ENCODE measurements around the gene EPB41L5. TPM values are rescaled to one million over a fixed set of nuclear protein-coding genes. Genes with fewer than 3 reads are reported as not detected.

Gene EPB41L5
- total RNA-seq, 6 donors from 2014 or later = 53.0 to 182 (median 92.3) TPM

DNA sequence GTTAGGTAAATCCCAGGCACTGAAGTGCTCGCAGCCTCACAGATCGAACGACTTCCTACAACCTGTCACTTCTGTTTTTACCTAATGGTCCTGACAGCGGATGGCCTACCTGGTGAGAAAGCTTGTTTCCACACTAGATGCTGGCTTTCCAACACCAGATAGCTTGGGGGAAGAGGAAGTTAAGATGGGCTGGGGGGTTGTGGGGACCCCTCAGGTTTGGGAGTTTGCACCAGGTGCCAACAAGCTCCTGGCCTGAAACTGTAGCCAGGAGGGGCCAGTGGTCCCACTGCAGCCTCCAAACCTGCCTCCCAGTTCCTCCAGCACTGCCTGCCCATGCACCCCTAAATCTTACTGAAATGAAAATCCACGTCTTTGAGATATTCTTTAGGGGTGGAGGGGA, 206.4 kb downstream of the EPB41L5 start:
- ATAC-seq (ENCODE audit: low FRiP score in 2 of 2) = no peak
- 93% methylated on average over 5 of the region's 5 CpGs for WGBS, 2 donors

DNA sequence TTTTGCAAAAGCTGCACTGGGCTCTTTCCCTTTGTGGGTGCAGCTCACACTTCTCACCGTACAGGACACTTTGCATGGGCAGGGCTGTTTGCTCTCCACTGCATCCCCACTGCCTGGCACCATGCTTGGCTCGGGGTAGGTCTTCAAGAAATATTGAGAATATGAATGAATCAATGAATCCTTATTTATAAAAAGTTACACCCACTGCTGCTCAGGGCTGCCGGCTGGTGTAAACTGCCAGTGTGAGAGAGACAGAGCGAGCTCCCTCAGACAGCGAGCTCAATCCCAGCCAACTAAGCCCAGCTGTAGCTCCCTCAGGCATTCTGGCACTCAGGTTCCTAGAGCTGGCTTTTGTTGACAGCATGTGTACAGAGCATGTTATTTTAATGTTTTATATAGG, 206.9 kb downstream of the EPB41L5 start:
- whole genome bisulfite sequencing, 2 donors = 94 to 95% methylated on average over 5 of the region's 5 CpGs
- ATAC-seq (ENCODE audit: low FRiP score in 2 of 2) (no peak), DNase-seq (no peak)
- H3K36me3 ChIP-seq = peaks cover 0 to 19% (median 0%) of the 10 kb centered on the region in 4 donors
- no peak overlapping the region for H3K27ac ChIP-seq
- peaks cover 24 to 48% (median 29%) of the 10 kb centered on the region in 4 donors for H3K4me1 ChIP-seq
- no peaks in the 10 kb centered on the region for H3K27me3 ChIP-seq
- H3K9me3 ChIP-seq = no peaks in the 10 kb centered on the region
- TF ChIP-seq EP300 (IDR thresholded peaks at IDR 0.05) (no peak), POLR2A (IDR thresholded peaks at IDR 0.05) (no peak), POLR2AphosphoS5 (IDR thresholded peaks at IDR 0.05) (no peak)
- TF ChIP-seq, protein P1, sequence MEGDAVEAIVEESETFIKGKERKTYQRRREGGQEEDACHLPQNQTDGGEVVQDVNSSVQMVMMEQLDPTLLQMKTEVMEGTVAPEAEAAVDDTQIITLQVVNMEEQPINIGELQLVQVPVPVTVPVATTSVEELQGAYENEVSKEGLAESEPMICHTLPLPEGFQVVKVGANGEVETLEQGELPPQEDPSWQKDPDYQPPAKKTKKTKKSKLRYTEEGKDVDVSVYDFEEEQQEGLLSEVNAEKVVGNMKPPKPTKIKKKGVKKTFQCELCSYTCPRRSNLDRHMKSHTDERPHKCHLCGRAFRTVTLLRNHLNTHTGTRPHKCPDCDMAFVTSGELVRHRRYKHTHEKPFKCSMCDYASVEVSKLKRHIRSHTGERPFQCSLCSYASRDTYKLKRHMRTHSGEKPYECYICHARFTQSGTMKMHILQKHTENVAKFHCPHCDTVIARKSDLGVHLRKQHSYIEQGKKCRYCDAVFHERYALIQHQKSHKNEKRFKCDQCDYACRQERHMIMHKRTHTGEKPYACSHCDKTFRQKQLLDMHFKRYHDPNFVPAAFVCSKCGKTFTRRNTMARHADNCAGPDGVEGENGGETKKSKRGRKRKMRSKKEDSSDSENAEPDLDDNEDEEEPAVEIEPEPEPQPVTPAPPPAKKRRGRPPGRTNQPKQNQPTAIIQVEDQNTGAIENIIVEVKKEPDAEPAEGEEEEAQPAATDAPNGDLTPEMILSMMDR (IDR thresholded peaks at IDR 0.05) = no peak
- no peak overlapping the region for H3K4me3 ChIP-seq

More for the DNA sequence above, 206.4 kb downstream of the EPB41L5 start:
- Histone ChIP-seq H3K27me3 (no peaks in the 10 kb centered on the region), H3K27ac (no peak overlapping the region), H3K4me3 (no peak overlapping the region), H3K36me3 (peaks cover 0 to 19% (median 0%) of the 10 kb centered on the region in 4 donors), H3K4me1 (peaks cover 21 to 46% (median 26%) of the 10 kb centered on the region in 4 donors), H3K9me3 (no peaks in the 10 kb centered on the region)
- DNase-seq = no peak
- TF ChIP-seq POLR2AphosphoS5 (IDR thresholded peaks at IDR 0.05) (no peak), EP300 (IDR thresholded peaks at IDR 0.05) (no peak), POLR2A (IDR thresholded peaks at IDR 0.05) (no peak)
- TF ChIP-seq, protein P1 (IDR thresholded peaks at IDR 0.05) = no peak

DNA sequence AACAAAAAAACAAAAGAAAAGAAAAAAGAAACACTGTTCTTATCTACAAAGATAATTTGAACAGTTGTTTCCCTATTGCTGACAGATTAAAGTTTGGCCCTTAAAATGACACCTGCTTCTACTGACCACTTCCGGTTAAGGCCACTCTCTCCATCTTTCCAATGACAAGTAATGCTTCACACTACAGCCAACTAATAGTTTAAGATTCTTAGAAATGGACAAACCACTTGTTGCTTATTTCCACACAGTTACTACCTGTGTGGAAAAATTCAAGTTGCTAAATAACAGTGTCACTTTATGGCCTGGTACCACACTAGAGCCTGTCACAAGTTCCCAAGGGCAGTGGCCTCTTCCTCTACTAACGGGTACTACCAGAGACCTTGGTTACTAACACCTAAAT, 207.9 kb downstream of the EPB41L5 start:
- no peak overlapping the region for H3K27ac ChIP-seq
- ATAC-seq (ENCODE audit: low FRiP score in 2 of 2) = no peak
- H3K27me3 ChIP-seq = no peaks in the 10 kb centered on the region
- TF ChIP-seq, protein P1 (IDR thresholded peaks at IDR 0.05) = no peak
- TF ChIP-seq EP300 (IDR thresholded peaks at IDR 0.05) (no peak), POLR2AphosphoS5 (IDR thresholded peaks at IDR 0.05) (no peak), POLR2A (IDR thresholded peaks at IDR 0.05) (no peak)
- no peak overlapping the region for H3K4me3 ChIP-seq
- no peaks in the 10 kb centered on the region for H3K9me3 ChIP-seq
- H3K36me3 ChIP-seq = peaks cover 0 to 19% (median 0%) of the 10 kb centered on the region in 4 donors
- H3K4me1 ChIP-seq = peaks cover 24 to 48% (median 29%) of the 10 kb centered on the region in 4 donors
- 82 to 83% methylated on average over 2 of the region's 2 CpGs for WGBS, 2 donors
- no peak for DNase-seq

DNA sequence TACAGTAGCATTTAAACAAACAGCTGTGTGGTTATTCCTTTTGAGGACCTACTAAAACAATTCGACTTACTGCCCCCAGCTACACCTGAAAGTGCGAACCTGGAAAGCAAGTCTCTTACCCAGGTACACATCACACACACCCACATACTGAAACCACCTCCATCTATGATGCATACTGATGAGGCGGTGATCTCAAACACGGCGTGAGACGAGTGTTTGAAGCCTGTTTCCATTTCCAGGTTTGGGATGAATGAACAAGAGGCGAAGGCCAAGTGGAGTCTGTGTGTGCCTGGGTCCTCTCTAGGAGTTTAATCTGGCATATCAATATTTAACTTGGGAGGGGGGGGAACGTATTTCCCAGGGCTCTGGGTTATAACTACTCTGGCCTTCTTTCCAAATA, 208.7 kb downstream of the EPB41L5 start:
- Histone ChIP-seq H3K4me1 (peaks cover 24 to 48% (median 29%) of the 10 kb centered on the region in 4 donors), H3K9me3 (no peaks in the 10 kb centered on the region), H3K4me3 (no peak overlapping the region), H3K36me3 (peaks cover 0 to 19% (median 0%) of the 10 kb centered on the region in 4 donors), H3K27me3 (no peaks in the 10 kb centered on the region), H3K27ac (no peak overlapping the region)
- TF ChIP-seq EP300 (IDR thresholded peaks at IDR 0.05) (no peak), POLR2AphosphoS5 (IDR thresholded peaks at IDR 0.05) (no peak), POLR2A (IDR thresholded peaks at IDR 0.05) (no peak)
- TF ChIP-seq, protein P1 (IDR thresholded peaks at IDR 0.05) = no peak
- ATAC-seq (ENCODE audit: low FRiP score in 2 of 2) = no peak
- WGBS, 2 donors = 94 to 95% methylated on average over 8 of the region's 8 CpGs
- no peak for DNase-seq

All from upper lobe of left lung (tissue), 6 donors.